Trophoblast cell (in vitro differentiated cells and primary cell): Measurements from ENCODE around the gene AGBL4.

Experiments
- DNase-seq, 2 donors: peaks; one replicate each; pipeline ENCODE4 v3.0.0-alpha.2; 2016
- H2AFZ ChIP-seq: 2 replicates; pipeline ENCODE4 v1.6.1; 2013; ENCODE audit warnings: low read length, moderate library complexity, mild to moderate bottlenecking; ENCODE audit not compliant: insufficient read depth, poor library complexity
- H2AK5ac ChIP-seq: 2 replicates; pipeline ENCODE4 v1.6.1; 2013; ENCODE audit warnings: mild to moderate bottlenecking, low read length
- H2BK120ac ChIP-seq: 2 replicates; pipeline ENCODE4 v1.6.1; 2013; ENCODE audit warnings: low read length, mild to moderate bottlenecking, moderate library complexity; ENCODE audit not compliant: insufficient read depth, poor library complexity
- H2BK12ac ChIP-seq: 2 replicates; pipeline ENCODE4 v1.6.1; 2013; ENCODE audit warnings: mild to moderate bottlenecking, low read length, moderate library complexity
- H2BK5ac ChIP-seq: 2 replicates; pipeline ENCODE4 v1.6.1; 2013; ENCODE audit warnings: low read length, low read depth, moderate library complexity, mild to moderate bottlenecking; ENCODE audit not compliant: poor library complexity
- H3K14ac ChIP-seq: 2 replicates; pipeline ENCODE4 v1.6.1; 2013; ENCODE audit warnings: mild to moderate bottlenecking, low read length
- H3K18ac ChIP-seq: 2 replicates; pipeline ENCODE4 v1.6.1; 2013; ENCODE audit warnings: mild to moderate bottlenecking, low read length
- H3K23ac ChIP-seq: 2 replicates; pipeline ENCODE4 v1.6.1; 2013; ENCODE audit warnings: low read length
- H3K27ac ChIP-seq: 2 replicates; pipeline ENCODE4 v1.5.1; 2013; ENCODE audit warnings: low read depth, mild to moderate bottlenecking, inconsistent platforms, low read length, moderate library complexity
- H3K27me3 ChIP-seq: 2 replicates; pipeline ENCODE4 v1.6.1; 2013; ENCODE audit warnings: inconsistent platforms, mild to moderate bottlenecking, low read length, moderate library complexity; ENCODE audit not compliant: insufficient read depth
- H3K36me3 ChIP-seq, 2 experiments: 1 replicate in 1 of 2; 2 replicates in 1 of 2; pipeline ENCODE4 v1.6.1; 2013; ENCODE audit warnings: low read length in 2 of 2, mild to moderate bottlenecking in 2 of 2, moderate library complexity in 1 of 2; ENCODE audit not compliant: insufficient read depth in 2 of 2, control insufficient read depth in 1 of 2
- H3K4ac ChIP-seq: 2 replicates; pipeline ENCODE4 v1.6.1; 2013; ENCODE audit warnings: low read depth, mild to moderate bottlenecking, low read length, moderate library complexity
- H3K4me1 ChIP-seq, 2 experiments: 1 replicate in 1 of 2; 2 replicates in 1 of 2; pipeline ENCODE4 v1.6.1; 2013; ENCODE audit warnings: low read length in 2 of 2, mild to moderate bottlenecking in 2 of 2, moderate library complexity in 1 of 2; ENCODE audit not compliant: insufficient read depth in 2 of 2, control insufficient read depth in 1 of 2
- H3K4me2 ChIP-seq: 2 replicates; pipeline ENCODE4 v1.6.1; 2013; ENCODE audit warnings: inconsistent platforms, mild to moderate bottlenecking, low read length, moderate library complexity
- H3K4me3 ChIP-seq: 2 replicates; pipeline ENCODE4 v1.5.1; 2013; ENCODE audit warnings: mild to moderate bottlenecking, low read depth, low read length, inconsistent platforms
- H3K79me1 ChIP-seq: one replicate; pipeline ENCODE4 v1.6.1; 2013; ENCODE audit warnings: low read length
- H3K79me2 ChIP-seq: 2 replicates; pipeline ENCODE4 v1.6.1; 2013; ENCODE audit warnings: low read length, mild to moderate bottlenecking; ENCODE audit not compliant: control insufficient read depth, insufficient read depth, poor library complexity
- H3K9ac ChIP-seq: 2 replicates; pipeline ENCODE4 v1.6.1; 2013; ENCODE audit warnings: mild to moderate bottlenecking, low read length
- H3K9me3 ChIP-seq: 2 replicates; pipeline ENCODE4 v1.6.1; 2013; ENCODE audit warnings: low read depth, mild to moderate bottlenecking, control low read depth, inconsistent platforms, low read length; ENCODE audit not compliant: insufficient read depth
- H4K12ac ChIP-seq: 2 replicates; pipeline ENCODE4 v1.6.1; 2013; ENCODE audit warnings: low read depth, mild to moderate bottlenecking, low read length, moderate library complexity
- H4K8ac ChIP-seq: 2 replicates; pipeline ENCODE4 v1.6.1; 2013; ENCODE audit warnings: low read depth, mild to moderate bottlenecking, low read length, moderate library complexity
- H4K91ac ChIP-seq: one replicate; pipeline ENCODE4 v1.6.1; 2013; ENCODE audit warnings: low read depth, mild to moderate bottlenecking, low read length, moderate library complexity
- WGBS: extraction: QIAGEN DNeasy Blood & Tissue Kit; methylation state at CpG from one replicate; pipeline ENCODE4 v1.1.7; 2013; ENCODE audit warnings: missing lambda C conversion rate; ENCODE audit not compliant: insufficient read length, insufficient coverage; ENCODE audit errors: extremely low coverage; 5-methylcytosine and 5-hydroxymethylcytosine counted together

AGBL4 gene

GRCh38 chr1:48540587-48540986 lies 1483.2 kb downstream of the AGBL4 start:
- Histone ChIP-seq H3K27ac (no peak overlapping the region), H3K27me3 (no peaks in the 10 kb centered on the region), H3K4me3 (no peak overlapping the region), H3K9me3 (no peaks in the 10 kb centered on the region), H3K79me1 (no peaks in the 10 kb centered on the region), H3K23ac (no peak overlapping the region), H3K18ac (no peak overlapping the region), H4K12ac (no peak overlapping the region), H2AFZ (no peak overlapping the region), H2AK5ac (no peak overlapping the region), H2BK120ac (no peak overlapping the region), H3K14ac (no peak overlapping the region), H2BK5ac (no peak overlapping the region), H4K8ac (no peak overlapping the region), H4K91ac (no peak overlapping the region), H3K79me2 (no peaks in the 10 kb centered on the region), H3K9ac (no peak overlapping the region), H3K4me2 (no peak overlapping the region), H3K4ac (no peak overlapping the region), H2BK12ac (no peak overlapping the region), H3K4me1 (no peaks in the 10 kb centered on the region), H3K36me3 (no peaks in the 10 kb centered on the region)
- no peak for DNase-seq
- WGBS: no CpG with 5 or more reads among the region's 3 CpGs

- no peak overlapping the region for H4K91ac ChIP-seq
- H3K79me1 ChIP-seq: no peaks in the 10 kb centered on the region
- H3K9me3 ChIP-seq: no peaks in the 10 kb centered on the region
- no peaks in the 10 kb centered on the region for H3K36me3 ChIP-seq
- no peak overlapping the region for H3K9ac ChIP-seq
- no peak overlapping the region for H3K4me3 ChIP-seq
- H2BK120ac ChIP-seq: no peak overlapping the region
- no peak overlapping the region for H2AK5ac ChIP-seq
- H4K8ac ChIP-seq: no peak overlapping the region
- no peaks in the 10 kb centered on the region for H3K79me2 ChIP-seq
- H3K4me1 ChIP-seq: no peaks in the 10 kb centered on the region
- H3K14ac ChIP-seq: no peak overlapping the region
- H2BK12ac ChIP-seq: no peak overlapping the region
- no peak overlapping the region for H3K23ac ChIP-seq
- H3K18ac ChIP-seq: no peak overlapping the region
- H3K4me2 ChIP-seq: no peak overlapping the region
- WGBS: no CpG with 5 or more reads among the region's 3 CpGs
- no peak overlapping the region for H2AFZ ChIP-seq
- DNase-seq: no peak
- H4K12ac ChIP-seq: no peak overlapping the region
- no peaks in the 10 kb centered on the region for H3K27me3 ChIP-seq
- no peak overlapping the region for H2BK5ac ChIP-seq
- no peak overlapping the region for H3K4ac ChIP-seq
- H3K27ac ChIP-seq: no peak overlapping the region
Observed at GRCh38 chr1:48536477-48536876, 1487.3 kb downstream of the AGBL4 start.

GRCh38 chr1:48532976-48533375 lies 1490.8 kb downstream of the AGBL4 start:
- H2BK12ac ChIP-seq: no peak overlapping the region
- H3K4me2 ChIP-seq: no peak overlapping the region
- no peak overlapping the region for H4K91ac ChIP-seq
- H3K4ac ChIP-seq: no peak overlapping the region
- no peaks in the 10 kb centered on the region for H3K27me3 ChIP-seq
- no peaks in the 10 kb centered on the region for H3K36me3 ChIP-seq
- no peak overlapping the region for H4K8ac ChIP-seq
- WGBS: no CpG with 5 or more reads among the region's 1 CpG
- H3K4me1 ChIP-seq: no peaks in the 10 kb centered on the region
- no peak overlapping the region for H2BK120ac ChIP-seq
- no peak for DNase-seq
- no peak overlapping the region for H3K23ac ChIP-seq
- no peak overlapping the region for H2AFZ ChIP-seq
- no peaks in the 10 kb centered on the region for H3K79me1 ChIP-seq
- no peak overlapping the region for H3K9ac ChIP-seq
- H2BK5ac ChIP-seq: no peak overlapping the region
- no peak overlapping the region for H4K12ac ChIP-seq
- H3K79me2 ChIP-seq: no peaks in the 10 kb centered on the region
- H3K9me3 ChIP-seq: no peaks in the 10 kb centered on the region
- no peak overlapping the region for H3K14ac ChIP-seq
- H2AK5ac ChIP-seq: no peak overlapping the region
- H3K18ac ChIP-seq: no peak overlapping the region
- H3K27ac ChIP-seq: no peak overlapping the region
- no peak overlapping the region for H3K4me3 ChIP-seq

GRCh38 chr1:48530727-48531351 lies 1492.9 kb downstream of the AGBL4 start:
- Histone ChIP-seq H4K12ac (no peak overlapping the region), H3K27me3 (no peaks in the 10 kb centered on the region), H2AFZ (no peak overlapping the region), H3K4ac (no peak overlapping the region), H3K23ac (no peak overlapping the region), H3K9me3 (no peaks in the 10 kb centered on the region), H2BK5ac (no peak overlapping the region), H3K79me2 (no peaks in the 10 kb centered on the region), H2AK5ac (no peak overlapping the region), H3K4me3 (no peak overlapping the region), H2BK12ac (no peak overlapping the region), H4K8ac (no peak overlapping the region), H3K27ac (no peak overlapping the region), H3K14ac (no peak overlapping the region), H2BK120ac (no peak overlapping the region), H3K79me1 (no peaks in the 10 kb centered on the region), H3K9ac (no peak overlapping the region), H4K91ac (no peak overlapping the region), H3K4me2 (no peak overlapping the region), H3K18ac (no peak overlapping the region), H3K36me3 (no peaks in the 10 kb centered on the region), H3K4me1 (no peaks in the 10 kb centered on the region)
- peak; percentile 34 to 58 for DNase-seq
- no CpG with 5 or more reads among the region's 2 CpGs for WGBS
